A673 (cell line): ENCODE results near the gene CCDC33. TPM values are rescaled to one million over a fixed set of nuclear protein-coding genes. Genes with fewer than 3 reads are reported as not detected.

Source experiments
- BruUV-seq: library from RNA; stranded (reverse); fragments of 400-500 nt; replicated peaks from 2 replicates; lab custom pipeline; 2021; lab: Mats Ljungman, UMichigan
- CTCF ChIA-PET: fragments of 300-600 bp; sonication (Branson Sonifier 250); formaldehyde crosslinking; loops from one replicate; lab custom pipeline; 2022; ENCODE audit warnings: antibody characterized with exemption; lab: Charles Lee
- POLR2A ChIA-PET: fragments of 300-600 bp; sonication (Branson Sonifier 250); formaldehyde crosslinking; loops from one replicate; lab custom pipeline; 2022; ENCODE audit warnings: antibody characterized with exemption; ENCODE audit not compliant: low non-redundant PET; lab: Charles Lee
- DNase-seq: peaks from one replicate; pipeline ENCODE4 v3.0.0-alpha.2; 2015; ENCODE audit warnings: low spot score
- H3K27ac ChIP-seq: fragments of 200-600 bp; sonication (generic); 2 replicates; pipeline ENCODE4 v1.5.1; 2016; ENCODE audit warnings: mixed run types, low read depth, mild to moderate bottlenecking, mixed read lengths, antibody characterized with exemption, low read length; ENCODE audit not compliant: poor library complexity, severe bottlenecking
- H3K27me3 ChIP-seq: fragments of 200-600 bp; sonication (generic); replicated peaks from 2 replicates; pipeline ENCODE4 v1.6.1; 2017; ENCODE audit warnings: mixed run types, low read depth, mild to moderate bottlenecking, mixed read lengths, antibody characterized with exemption, low read length; ENCODE audit not compliant: insufficient read depth, poor library complexity
- H3K36me3 ChIP-seq: fragments of 200-600 bp; sonication (generic); 2 replicates; pipeline ENCODE4 v1.6.1; 2016; ENCODE audit warnings: mixed run types, mild to moderate bottlenecking, mixed read lengths, antibody characterized with exemption, low read length; ENCODE audit not compliant: insufficient read depth, poor library complexity, severe bottlenecking
- H3K4me1 ChIP-seq: fragments of 200-600 bp; sonication (generic); 2 replicates; pipeline ENCODE4 v1.6.1; 2017; ENCODE audit warnings: mixed run types, mild to moderate bottlenecking, mixed read lengths, antibody characterized with exemption, low read length; ENCODE audit not compliant: insufficient read depth, poor library complexity, severe bottlenecking
- H3K4me3 ChIP-seq: fragments of 200-600 bp; sonication (generic); 2 replicates; pipeline ENCODE4 v1.5.1; 2016; ENCODE audit warnings: low read depth, mixed run types, mild to moderate bottlenecking, mixed read lengths, low read length; ENCODE audit not compliant: poor library complexity, severe bottlenecking
- H3K9me3 ChIP-seq: fragments of 200-600 bp; sonication (generic); 2 replicates; pipeline ENCODE4 v1.6.1; 2016; ENCODE audit warnings: mixed run types, low read depth, mild to moderate bottlenecking, mixed read lengths, antibody characterized with exemption, low read length; ENCODE audit not compliant: poor library complexity, severe bottlenecking
- EZH2 ChIP-seq: fragments of 200-600 bp; sonication (generic); IDR thresholded peaks from 2 replicates; pipeline ENCODE4 v1.6.1; 2017; ENCODE audit warnings: borderline replicate concordance, low read depth, mild to moderate bottlenecking, mixed read lengths, antibody characterized with exemption, low read length; ENCODE audit not compliant: poor library complexity, severe bottlenecking
- intact Hi-C: fragments of 100-400 bp; cut with micrococcal nuclease; formaldehyde crosslinking; loops from one replicate; pipeline ENCODE4 v1.10.0; 2022; ENCODE audit not compliant: unreplicated experiment
- total RNA-seq: library from RNA; stranded (reverse); gene quantifications from 2 replicates; pipeline ENCODE4 v1.2.3, GENCODE V29; 2021
- TF ChIP-seq, protein P1 (sequence below): fragments of 300-800, 200-600 bp; sonication (generic); conservative IDR thresholded peaks from 2 replicates; pipeline ENCODE4 v1.5.1; 2017; ENCODE audit warnings: low read depth, mild to moderate bottlenecking, antibody characterized with exemption, low read length, moderate library complexity, mixed read lengths

CCDC33 gene
- total RNA-seq, 1 experiment from 2014 or later = not detected

DNA sequence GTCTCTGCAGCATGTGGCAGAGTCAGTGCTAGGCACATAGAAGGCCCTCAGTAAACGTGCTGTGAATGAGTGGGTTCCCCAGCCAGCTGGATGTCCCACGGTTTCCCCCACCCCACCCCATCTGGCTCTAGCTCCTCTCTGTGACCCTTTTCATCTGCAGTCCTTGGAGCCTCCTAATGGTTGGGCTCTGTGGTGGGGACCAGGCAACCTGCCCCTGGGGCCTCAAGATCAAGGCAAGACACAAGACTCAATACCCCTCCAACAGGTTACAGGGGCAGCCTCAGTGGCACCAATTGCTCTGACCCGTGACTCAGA lies 148.4 kb downstream of the CCDC33 start:
- TF ChIP-seq, protein P1, sequence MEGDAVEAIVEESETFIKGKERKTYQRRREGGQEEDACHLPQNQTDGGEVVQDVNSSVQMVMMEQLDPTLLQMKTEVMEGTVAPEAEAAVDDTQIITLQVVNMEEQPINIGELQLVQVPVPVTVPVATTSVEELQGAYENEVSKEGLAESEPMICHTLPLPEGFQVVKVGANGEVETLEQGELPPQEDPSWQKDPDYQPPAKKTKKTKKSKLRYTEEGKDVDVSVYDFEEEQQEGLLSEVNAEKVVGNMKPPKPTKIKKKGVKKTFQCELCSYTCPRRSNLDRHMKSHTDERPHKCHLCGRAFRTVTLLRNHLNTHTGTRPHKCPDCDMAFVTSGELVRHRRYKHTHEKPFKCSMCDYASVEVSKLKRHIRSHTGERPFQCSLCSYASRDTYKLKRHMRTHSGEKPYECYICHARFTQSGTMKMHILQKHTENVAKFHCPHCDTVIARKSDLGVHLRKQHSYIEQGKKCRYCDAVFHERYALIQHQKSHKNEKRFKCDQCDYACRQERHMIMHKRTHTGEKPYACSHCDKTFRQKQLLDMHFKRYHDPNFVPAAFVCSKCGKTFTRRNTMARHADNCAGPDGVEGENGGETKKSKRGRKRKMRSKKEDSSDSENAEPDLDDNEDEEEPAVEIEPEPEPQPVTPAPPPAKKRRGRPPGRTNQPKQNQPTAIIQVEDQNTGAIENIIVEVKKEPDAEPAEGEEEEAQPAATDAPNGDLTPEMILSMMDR = no peak
- TF ChIP-seq EZH2 = no peak
- Histone ChIP-seq H3K36me3 (no peaks in the 10 kb centered on the region), H3K4me1 (no peaks in the 10 kb centered on the region), H3K27ac (no peak overlapping the region), H3K27me3 (no peaks in the 10 kb centered on the region), H3K4me3 (no peak overlapping the region), H3K9me3 (no peaks in the 10 kb centered on the region)
- intact Hi-C loops = no loop called here
- DNase-seq = no peak
- CTCF ChIA-PET = no interaction called here
- POLR2A ChIA-PET = interaction anchor here (0.6 kb wide), 1 partner anchor 47 kb away, joined by 4 read pairs; no protein-coding TSS in a partner anchor
- no TSS peak for BruUV-seq

DNA sequence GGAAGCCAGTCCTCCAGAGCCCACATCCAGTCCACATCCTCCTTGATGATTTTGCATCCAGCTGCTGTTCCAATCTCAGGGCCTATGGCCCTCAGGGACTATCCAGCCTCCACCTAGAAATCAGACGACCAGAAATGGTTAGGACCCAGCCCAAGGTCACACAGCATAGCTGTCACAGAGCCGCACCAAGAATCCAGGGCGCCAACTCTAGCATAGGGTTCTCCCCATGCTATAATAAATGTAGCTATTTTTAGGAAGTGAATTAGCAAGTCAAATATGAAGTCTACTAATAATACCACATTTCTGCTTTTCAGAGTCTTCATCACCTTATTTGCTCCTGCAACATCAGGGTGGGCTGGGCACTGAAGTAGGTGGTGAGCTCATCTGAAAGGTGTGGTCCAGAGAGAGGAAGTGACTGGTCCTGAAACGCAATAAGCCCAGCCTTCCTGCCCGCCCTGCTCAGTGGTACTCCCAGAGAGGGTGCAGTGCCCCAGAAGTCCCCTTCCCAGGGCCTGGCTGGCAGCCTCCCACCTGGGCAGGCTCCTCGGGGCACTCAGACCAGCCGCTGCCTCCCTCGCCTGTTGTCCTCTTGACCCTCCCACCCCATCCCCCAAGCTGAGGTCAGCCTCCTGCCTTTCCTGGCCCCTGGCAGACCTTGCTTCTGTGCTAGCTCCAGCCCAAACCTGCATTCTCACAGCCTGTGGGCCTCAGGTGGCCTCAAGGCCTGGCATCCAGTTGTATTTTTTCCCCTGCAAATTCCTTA lies 148.9 kb downstream of the CCDC33 start:
- no peaks in the 10 kb centered on the region for H3K27me3 ChIP-seq
- no TSS peak for BruUV-seq
- H3K36me3 ChIP-seq = no peaks in the 10 kb centered on the region
- ChIA-PET CTCF (interaction anchor here (1.1 kb wide), 1 partner anchor 104 kb away, joined by 3 read pairs; no protein-coding TSS in a partner anchor), POLR2A (interaction anchor here (0.6 kb wide), 1 partner anchor 47 kb away, joined by 4 read pairs; no protein-coding TSS in a partner anchor)
- TF ChIP-seq, protein P1 = no peak
- no peak for TF ChIP-seq EZH2
- H3K4me1 ChIP-seq = no peaks in the 10 kb centered on the region
- DNase-seq = no peak
- no peaks in the 10 kb centered on the region for H3K9me3 ChIP-seq
- H3K27ac ChIP-seq = no peak overlapping the region
- H3K4me3 ChIP-seq = no peak overlapping the region
- intact Hi-C loops = no loop called here

DNA sequence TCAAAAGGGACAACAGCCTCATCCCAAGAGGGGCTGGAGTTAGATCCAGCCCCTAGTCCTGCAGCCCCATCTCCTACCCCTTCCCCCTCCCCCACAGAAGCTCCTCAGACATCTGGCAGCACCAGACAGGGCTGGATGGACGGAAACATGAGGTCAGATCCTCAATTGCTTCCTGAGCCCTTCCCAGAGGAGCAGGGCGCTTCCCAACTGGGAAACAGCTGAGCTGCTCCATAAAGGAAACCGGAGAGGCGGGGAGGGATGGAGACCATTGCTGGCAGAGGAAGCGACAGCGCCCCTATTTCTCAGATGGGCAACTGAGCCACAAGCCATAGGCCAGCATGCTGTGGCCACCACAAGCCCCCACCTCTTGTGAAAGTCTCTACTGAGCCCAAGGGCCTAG lies 149.6 kb downstream of the CCDC33 start:
- POLR2A ChIA-PET = no interaction called here

More for the DNA sequence above, 149.6 kb downstream of the CCDC33 start:
- BruUV-seq = no TSS peak
- H3K4me3 ChIP-seq = no peak overlapping the region
- CTCF ChIA-PET = interaction anchor here (1.1 kb wide), 1 partner anchor 104 kb away, joined by 3 read pairs; no protein-coding TSS in a partner anchor
- H3K36me3 ChIP-seq = no peaks in the 10 kb centered on the region
- H3K27ac ChIP-seq = no peak overlapping the region
- H3K4me1 ChIP-seq = no peaks in the 10 kb centered on the region
- TF ChIP-seq, protein P1 = no peak
- TF ChIP-seq EZH2 = no peak
- H3K27me3 ChIP-seq = no peaks in the 10 kb centered on the region
- intact Hi-C loops = no loop called here
- H3K9me3 ChIP-seq = no peaks in the 10 kb centered on the region
- no peak for DNase-seq

Other genes starting within 250 kb of the CCDC33 start
- gene STOML1, start 244.0 kb upstream of the CCDC33 start, total RNA-seq = 7.3 and 10.3 TPM in 2 replicates
- 39.7 and 40.0 TPM in 2 replicates for gene PML, start 241.6 kb upstream of the CCDC33 start, total RNA-seq
- not detected in 2 replicates for gene GOLGA6A, start 153.8 kb upstream of the CCDC33 start, total RNA-seq
- 0.48 and 0.64 TPM in 2 replicates for gene ISLR2, start 105.7 kb upstream of the CCDC33 start, total RNA-seq
- gene ISLR, start 62.6 kb upstream of the CCDC33 start, total RNA-seq = 0.41 and 0.74 TPM in 2 replicates
- 0.84 and 1.5 TPM in 2 replicates for gene STRA6, start 33.5 kb upstream of the CCDC33 start, total RNA-seq
- gene CYP11A1, start 131.3 kb downstream of the CCDC33 start, total RNA-seq = not detected in 2 replicates
- 0.45 and 1.4 TPM in 2 replicates for gene SEMA7A, start 197.6 kb downstream of the CCDC33 start, total RNA-seq
- 72.5 and 74.7 TPM in 2 replicates for gene UBL7, start 224.8 kb downstream of the CCDC33 start, total RNA-seq